H1 (cell line): ENCODE results near the gene ARHGAP23. TPM values are rescaled to one million over a fixed set of nuclear protein-coding genes. Genes with fewer than 3 reads are reported as not detected.

ENCODE experiments used
- BRCA1 ChIP-seq: IDR thresholded peaks from 2 replicates; pipeline ENCODE4 v1.6.1; 2012; ENCODE audit warnings: low read depth, low read length, improper control_type of control experiment
- HDAC2 ChIP-seq, 2 experiments: fragments of 300-600 bp in 1 of 2; sonication (generic) in 1 of 2; IDR thresholded peaks; 2 replicates each; pipeline ENCODE4 v1.6.1; 2011 to 2012; ENCODE audit warnings: low read depth in 2 of 2, low read length in 2 of 2, mild to moderate bottlenecking in 2 of 2, moderate library complexity in 2 of 2, borderline replicate concordance in 1 of 2, inconsistent platforms in 1 of 2
- KDM4A ChIP-seq: IDR thresholded peaks from one replicate; pipeline ENCODE4 v1.7.1; 2012; ENCODE audit warnings: low read depth, mild to moderate bottlenecking, moderate library complexity, low read length, inconsistent platforms; ENCODE audit not compliant: severe bottlenecking
- NRF1 ChIP-seq: IDR thresholded peaks from 2 replicates; pipeline ENCODE4 v1.6.1; 2011; ENCODE audit warnings: mild to moderate bottlenecking, low read depth, low read length, improper control_type of control experiment
- RNF2 ChIP-seq: fragments of 200-900, 300-1000 bp; sonication (generic); IDR thresholded peaks from 2 replicates; pipeline ENCODE4 v1.7.1; 2016; ENCODE audit warnings: borderline replicate concordance, low read depth, mild to moderate bottlenecking, antibody characterized with exemption, low read length; ENCODE audit not compliant: poor library complexity, severe bottlenecking; ENCODE audit errors: missing control alignments
- SIX5 ChIP-seq: IDR thresholded peaks from 2 replicates; pipeline ENCODE4 v1.6.1; 2011; ENCODE audit warnings: mild to moderate bottlenecking, low read depth, low read length
- polyA plus RNA-seq, 7 experiments: library from polyadenylated mRNA; depleted of rRNA in 3 of 7; stranded (reverse) in 5 of 7; unstranded in 2 of 7; fragments of >200 nt in 5 of 7; fragments of 200-250 nt in 2 of 7; gene quantifications; 1 replicate in 5 of 7; 2 replicates in 1 of 7; 4 replicates in 1 of 7; pipeline versions ENCODE4 v1.2.1 to v1.2.3, GENCODE V29; 2011 to 2013; ENCODE audit warnings: missing spikeins in 2 of 7, mixed read lengths in 2 of 7
- total RNA-seq: library from RNA; stranded (reverse); fragmentation: NEBNext Ultra II Directional; extraction: Animal tissue kit (Norgen Biotek cat#: 25700); gene quantifications from 2 replicates; pipeline ENCODE4 v1.2.1, GENCODE V29; 2021
- TF ChIP-seq, protein P1 (sequence below): fragments of 300-600 bp; sonication (generic); IDR thresholded peaks from 2 replicates; pipeline ENCODE4 v1.7.1; 2012; ENCODE audit warnings: low read length, moderate library complexity, mild to moderate bottlenecking, inconsistent platforms; ENCODE audit not compliant: insufficient replicate concordance
- TF ChIP-seq, protein P2 (sequence below): IDR thresholded peaks from 2 replicates; pipeline ENCODE4 v1.6.1; 2011; ENCODE audit warnings: low read depth, mild to moderate bottlenecking, low read length; ENCODE audit not compliant: insufficient read depth

Gene ARHGAP23
- total and polyA plus RNA-seq, 2 of the 8 experiments (the other 6 are each of a cell fraction or from before 2014, with no cell fraction given), result 16.3 to 107 TPM

DNA sequence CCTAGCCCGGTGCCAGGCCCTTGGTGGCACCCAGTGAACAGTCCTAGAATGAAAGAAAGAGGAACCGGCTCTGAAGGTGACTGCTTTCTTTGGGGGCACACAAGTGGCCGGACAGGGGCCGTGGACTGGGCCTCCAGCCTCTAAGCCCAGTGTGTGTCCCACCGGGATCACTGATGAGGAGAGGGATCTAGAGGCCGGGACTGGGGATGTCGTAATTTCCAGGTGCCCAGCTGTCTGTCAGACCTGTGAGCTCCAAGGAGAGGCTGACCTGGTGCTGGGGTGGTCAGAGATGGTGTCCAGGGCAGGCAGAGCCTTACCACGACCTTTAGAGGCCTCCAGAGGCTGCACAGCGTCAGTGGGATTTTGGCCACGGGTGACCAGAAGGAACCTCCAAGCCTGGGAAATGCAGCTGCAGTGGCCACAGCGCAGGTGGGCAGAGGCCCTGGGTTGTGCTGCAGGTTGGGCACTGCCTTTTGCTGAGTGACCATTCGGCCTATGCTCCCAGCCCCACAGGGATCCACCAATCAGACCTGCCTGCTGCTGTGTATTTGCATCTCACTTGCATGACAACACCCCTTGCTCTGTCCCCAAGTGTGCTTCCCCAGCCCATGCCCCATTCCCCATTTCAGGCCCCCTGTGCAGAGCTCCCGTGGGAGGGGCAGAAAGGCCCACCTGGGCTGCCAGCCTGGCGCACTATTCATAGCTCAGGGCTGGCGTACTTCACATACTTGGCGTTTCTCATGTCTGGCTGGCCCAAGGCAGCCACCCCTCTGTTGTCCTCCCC is 12.5 kb downstream of the ARHGAP23 start (continued):
- TF ChIP-seq, protein P1, sequence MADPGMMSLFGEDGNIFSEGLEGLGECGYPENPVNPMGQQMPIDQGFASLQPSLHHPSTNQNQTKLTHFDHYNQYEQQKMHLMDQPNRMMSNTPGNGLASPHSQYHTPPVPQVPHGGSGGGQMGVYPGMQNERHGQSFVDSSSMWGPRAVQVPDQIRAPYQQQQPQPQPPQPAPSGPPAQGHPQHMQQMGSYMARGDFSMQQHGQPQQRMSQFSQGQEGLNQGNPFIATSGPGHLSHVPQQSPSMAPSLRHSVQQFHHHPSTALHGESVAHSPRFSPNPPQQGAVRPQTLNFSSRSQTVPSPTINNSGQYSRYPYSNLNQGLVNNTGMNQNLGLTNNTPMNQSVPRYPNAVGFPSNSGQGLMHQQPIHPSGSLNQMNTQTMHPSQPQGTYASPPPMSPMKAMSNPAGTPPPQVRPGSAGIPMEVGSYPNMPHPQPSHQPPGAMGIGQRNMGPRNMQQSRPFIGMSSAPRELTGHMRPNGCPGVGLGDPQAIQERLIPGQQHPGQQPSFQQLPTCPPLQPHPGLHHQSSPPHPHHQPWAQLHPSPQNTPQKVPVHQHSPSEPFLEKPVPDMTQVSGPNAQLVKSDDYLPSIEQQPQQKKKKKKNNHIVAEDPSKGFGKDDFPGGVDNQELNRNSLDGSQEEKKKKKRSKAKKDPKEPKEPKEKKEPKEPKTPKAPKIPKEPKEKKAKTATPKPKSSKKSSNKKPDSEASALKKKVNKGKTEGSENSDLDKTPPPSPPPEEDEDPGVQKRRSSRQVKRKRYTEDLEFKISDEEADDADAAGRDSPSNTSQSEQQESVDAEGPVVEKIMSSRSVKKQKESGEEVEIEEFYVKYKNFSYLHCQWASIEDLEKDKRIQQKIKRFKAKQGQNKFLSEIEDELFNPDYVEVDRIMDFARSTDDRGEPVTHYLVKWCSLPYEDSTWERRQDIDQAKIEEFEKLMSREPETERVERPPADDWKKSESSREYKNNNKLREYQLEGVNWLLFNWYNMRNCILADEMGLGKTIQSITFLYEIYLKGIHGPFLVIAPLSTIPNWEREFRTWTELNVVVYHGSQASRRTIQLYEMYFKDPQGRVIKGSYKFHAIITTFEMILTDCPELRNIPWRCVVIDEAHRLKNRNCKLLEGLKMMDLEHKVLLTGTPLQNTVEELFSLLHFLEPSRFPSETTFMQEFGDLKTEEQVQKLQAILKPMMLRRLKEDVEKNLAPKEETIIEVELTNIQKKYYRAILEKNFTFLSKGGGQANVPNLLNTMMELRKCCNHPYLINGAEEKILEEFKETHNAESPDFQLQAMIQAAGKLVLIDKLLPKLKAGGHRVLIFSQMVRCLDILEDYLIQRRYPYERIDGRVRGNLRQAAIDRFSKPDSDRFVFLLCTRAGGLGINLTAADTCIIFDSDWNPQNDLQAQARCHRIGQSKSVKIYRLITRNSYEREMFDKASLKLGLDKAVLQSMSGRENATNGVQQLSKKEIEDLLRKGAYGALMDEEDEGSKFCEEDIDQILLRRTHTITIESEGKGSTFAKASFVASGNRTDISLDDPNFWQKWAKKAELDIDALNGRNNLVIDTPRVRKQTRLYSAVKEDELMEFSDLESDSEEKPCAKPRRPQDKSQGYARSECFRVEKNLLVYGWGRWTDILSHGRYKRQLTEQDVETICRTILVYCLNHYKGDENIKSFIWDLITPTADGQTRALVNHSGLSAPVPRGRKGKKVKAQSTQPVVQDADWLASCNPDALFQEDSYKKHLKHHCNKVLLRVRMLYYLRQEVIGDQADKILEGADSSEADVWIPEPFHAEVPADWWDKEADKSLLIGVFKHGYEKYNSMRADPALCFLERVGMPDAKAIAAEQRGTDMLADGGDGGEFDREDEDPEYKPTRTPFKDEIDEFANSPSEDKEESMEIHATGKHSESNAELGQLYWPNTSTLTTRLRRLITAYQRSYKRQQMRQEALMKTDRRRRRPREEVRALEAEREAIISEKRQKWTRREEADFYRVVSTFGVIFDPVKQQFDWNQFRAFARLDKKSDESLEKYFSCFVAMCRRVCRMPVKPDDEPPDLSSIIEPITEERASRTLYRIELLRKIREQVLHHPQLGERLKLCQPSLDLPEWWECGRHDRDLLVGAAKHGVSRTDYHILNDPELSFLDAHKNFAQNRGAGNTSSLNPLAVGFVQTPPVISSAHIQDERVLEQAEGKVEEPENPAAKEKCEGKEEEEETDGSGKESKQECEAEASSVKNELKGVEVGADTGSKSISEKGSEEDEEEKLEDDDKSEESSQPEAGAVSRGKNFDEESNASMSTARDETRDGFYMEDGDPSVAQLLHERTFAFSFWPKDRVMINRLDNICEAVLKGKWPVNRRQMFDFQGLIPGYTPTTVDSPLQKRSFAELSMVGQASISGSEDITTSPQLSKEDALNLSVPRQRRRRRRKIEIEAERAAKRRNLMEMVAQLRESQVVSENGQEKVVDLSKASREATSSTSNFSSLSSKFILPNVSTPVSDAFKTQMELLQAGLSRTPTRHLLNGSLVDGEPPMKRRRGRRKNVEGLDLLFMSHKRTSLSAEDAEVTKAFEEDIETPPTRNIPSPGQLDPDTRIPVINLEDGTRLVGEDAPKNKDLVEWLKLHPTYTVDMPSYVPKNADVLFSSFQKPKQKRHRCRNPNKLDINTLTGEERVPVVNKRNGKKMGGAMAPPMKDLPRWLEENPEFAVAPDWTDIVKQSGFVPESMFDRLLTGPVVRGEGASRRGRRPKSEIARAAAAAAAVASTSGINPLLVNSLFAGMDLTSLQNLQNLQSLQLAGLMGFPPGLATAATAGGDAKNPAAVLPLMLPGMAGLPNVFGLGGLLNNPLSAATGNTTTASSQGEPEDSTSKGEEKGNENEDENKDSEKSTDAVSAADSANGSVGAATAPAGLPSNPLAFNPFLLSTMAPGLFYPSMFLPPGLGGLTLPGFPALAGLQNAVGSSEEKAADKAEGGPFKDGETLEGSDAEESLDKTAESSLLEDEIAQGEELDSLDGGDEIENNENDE, result no peak
- TF ChIP-seq HDAC2 (IDR thresholded peaks at IDR 0.05; ENCODE audit: borderline replicate concordance in 1 of 2, low read depth in 2 of 2, low read length in 2 of 2), result peak in 1 of 2 experiments; percentile 91; a peak in 2 of 4 replicates
- TF ChIP-seq SIX5, result no peak
- TF ChIP-seq RNF2, result no peak
- TF ChIP-seq NRF1, result no peak
- no peak for TF ChIP-seq KDM4A
- TF ChIP-seq BRCA1, result no peak
- TF ChIP-seq, protein P2, sequence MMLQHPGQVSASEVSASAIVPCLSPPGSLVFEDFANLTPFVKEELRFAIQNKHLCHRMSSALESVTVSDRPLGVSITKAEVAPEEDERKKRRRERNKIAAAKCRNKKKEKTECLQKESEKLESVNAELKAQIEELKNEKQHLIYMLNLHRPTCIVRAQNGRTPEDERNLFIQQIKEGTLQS, result no peak
